D721Med (cell line): ENCODE data around the gene PACSIN1.
A peak's percentile ranks its signal among the peaks of the same experiment; 100 is the strongest.

Source experiments
- DNase-seq: peaks from one replicate; pipeline ENCODE4 v3.0.0; 2011; ENCODE audit warnings: low spot score; ENCODE audit not compliant: insufficient read length
- FAIRE-seq: peaks from 2 replicates; lab custom pipeline; 2011; peaks lifted over from hg19 to GRCh38; lab: Jason Lieb, UNC
- CTCF ChIP-seq: IDR thresholded peaks from 2 replicates; pipeline ENCODE4 v1.5.1; 2012; ENCODE audit warnings: mild to moderate bottlenecking, control low read depth; ENCODE audit not compliant: insufficient read depth; ENCODE audit errors: missing control alignments

The PACSIN1 gene

DNA sequence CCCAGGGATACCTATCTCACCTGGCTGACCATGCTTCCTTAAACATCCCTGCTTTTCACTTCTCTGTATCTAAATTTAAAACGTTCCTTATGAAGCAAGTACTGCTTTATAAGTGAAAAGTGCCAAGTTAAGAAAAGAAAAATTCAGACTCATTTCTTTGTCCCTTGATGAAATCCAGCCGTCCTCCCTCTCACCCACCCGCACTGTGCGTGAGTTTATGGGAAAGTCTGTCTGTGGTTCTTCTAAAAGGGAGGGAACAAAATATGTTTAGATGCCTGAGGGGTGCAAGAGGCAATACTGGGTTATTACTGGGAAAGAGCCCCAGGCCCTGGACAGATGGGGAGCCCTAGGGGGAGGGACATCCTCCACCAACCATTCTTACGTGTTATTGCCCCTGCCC lies 59.1 kb downstream of the PACSIN1 start:
- FAIRE-seq (no peak), DNase-seq (no peak)

DNA sequence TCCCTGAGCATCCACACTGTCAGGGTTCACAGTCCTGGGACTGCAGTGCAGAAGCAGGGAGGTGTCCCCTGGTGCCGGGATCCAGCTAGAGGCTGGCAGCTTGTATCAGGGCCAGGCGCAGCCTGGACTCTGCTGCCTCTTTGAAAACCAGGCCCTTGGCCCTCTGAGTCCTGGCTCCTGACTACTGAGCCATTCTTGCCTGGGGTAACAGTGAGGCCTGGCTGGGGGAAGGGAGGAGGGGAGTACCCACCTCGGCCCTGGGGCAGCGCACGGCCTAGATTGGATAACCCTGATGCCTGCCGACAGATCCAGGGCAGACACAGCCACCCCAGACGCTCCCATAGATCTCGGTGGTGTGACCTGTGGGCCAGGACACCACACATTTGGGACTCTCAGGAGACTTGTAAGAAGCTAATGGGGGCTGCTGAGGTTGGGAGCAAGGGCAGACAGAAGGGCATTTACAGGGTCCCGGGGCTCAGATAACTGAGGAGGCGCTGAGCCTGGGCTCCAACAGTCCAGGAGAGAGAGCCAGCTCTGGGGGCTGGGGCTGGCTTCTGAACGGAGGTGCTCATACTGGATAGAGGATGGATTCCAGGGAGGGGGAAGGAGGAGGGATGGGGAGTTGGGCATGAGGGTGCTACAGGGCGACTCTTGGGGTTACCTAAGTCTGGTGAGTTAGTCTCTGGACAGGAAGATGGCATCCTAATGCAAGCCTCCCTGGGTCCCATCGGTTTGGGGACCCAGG lies 59.7 kb downstream of the PACSIN1 start:
- no peak for DNase-seq
- no peak for TF ChIP-seq CTCF
- FAIRE-seq: no peak

More for the DNA sequence above, 59.1 kb downstream of the PACSIN1 start:
- TF ChIP-seq CTCF: no peak

GRCh38 chr6:34526241-34526972 lies 60.5 kb downstream of the PACSIN1 start:
- FAIRE-seq (no peak), DNase-seq (no peak)
- TF ChIP-seq CTCF: no peak

DNA sequence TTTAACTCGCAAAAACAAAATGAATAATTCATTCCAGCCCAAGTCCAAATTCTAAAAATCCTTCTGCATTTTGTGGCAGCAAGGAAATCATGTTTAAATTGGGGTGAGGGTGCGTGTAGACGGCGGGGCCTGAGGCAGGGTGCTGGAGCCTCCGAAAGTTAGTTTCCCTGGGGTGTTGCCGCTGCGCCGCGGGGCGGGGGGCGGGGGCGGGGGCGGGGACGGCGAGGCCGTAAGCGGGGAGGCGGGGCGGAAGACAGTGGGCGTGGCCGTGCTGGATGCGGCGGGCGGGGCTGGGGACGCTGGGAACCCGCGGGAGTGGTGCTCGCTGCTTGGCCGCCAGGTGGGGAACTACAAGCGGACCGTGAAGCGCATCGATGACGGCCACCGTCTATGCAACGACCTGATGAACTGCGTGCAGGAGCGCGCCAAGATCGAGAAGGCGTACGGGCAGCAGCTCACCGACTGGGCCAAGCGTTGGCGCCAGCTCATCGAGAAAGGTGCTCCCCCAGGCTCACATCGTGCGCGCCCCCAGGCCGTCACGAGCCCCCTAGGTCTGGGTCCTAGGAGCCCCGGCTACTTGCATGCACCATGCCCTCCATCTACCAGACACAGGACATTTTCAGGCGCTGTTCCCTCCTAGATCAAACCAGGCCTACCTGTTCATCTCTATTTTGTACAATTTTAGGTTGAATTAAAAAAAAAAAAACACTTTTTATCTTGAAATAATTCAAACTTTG lies 61.3 kb downstream of the PACSIN1 start:
- peak; percentile 69 for TF ChIP-seq CTCF
- DNase-seq (peak; percentile 98), FAIRE-seq (no peak)

DNA sequence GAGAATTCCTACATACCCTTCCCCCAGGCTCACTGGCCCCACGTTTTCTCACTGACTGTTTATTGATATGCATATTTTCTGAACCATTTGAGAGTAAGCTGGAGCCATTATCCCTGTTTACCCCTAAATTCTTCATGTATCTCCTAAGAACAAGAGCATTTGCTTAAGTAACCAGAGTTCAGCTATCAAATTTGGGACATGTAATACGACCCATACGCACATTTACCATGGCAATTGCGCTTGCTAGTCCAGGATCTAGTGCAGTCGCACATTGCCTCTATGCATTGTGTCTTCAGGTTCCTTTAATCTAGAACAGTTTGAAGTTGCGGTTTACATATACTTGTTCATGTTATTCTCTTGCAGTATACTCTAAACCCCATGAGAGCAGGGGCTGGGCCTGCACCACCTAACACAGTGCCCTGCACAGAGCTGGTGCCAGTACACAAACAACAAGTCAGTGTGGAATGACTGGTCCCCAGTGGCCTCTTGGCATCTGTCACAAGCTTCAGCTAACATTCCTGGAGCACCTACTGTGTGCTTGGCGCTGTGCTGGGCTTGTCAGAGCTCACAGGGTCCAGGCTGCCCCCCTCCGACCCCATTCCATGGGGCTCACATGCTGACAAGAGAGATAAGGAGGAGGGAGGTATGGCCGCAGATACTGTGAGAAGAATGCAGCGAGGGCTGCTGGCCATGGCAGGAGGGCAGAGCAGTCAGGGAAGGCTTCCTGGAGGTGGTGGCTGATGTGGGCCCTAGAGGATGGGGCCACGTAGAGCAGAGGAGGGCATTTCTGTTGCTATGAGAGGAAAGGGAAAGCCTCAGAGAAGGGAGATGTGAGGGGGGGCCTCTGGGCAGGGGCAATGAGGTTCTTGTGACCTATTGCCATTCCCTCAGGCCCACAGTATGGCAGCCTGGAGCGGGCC lies 62.1 kb downstream of the PACSIN1 start:
- DNase-seq (no peak), FAIRE-seq (no peak)

More for the DNA sequence above, 62.1 kb downstream of the PACSIN1 start:
- TF ChIP-seq CTCF: no peak
